Right atrium auricular region (tissue), 2 donors: Measurements from ENCODE around the gene HS1BP3. TPM values are rescaled to one million over a fixed set of nuclear protein-coding genes. Genes with fewer than 3 reads are reported as not detected.
A peak's percentile ranks its signal among the peaks of the same experiment; 100 is the strongest.

Experiments used
- DNase-seq: peaks from one replicate; pipeline ENCODE4 v3.0.0-alpha.2; 2019; ENCODE audit warnings: low spot score
- H3K27ac ChIP-seq, 2 donors: fragments of 200-600 bp; sonication (generic); 1 replicate in 1 of 2; 2 replicates in 1 of 2; pipeline ENCODE4 v1.5.1; 2016 to 2019
- H3K27me3 ChIP-seq, 2 donors: fragments of 200-600 bp; sonication (generic); one replicate each; pipeline versions ENCODE4 v1.5.1 to v1.6.0; 2017 to 2019
- H3K36me3 ChIP-seq: fragments of 200-600 bp; sonication (generic); one replicate; pipeline ENCODE4 v1.5.1; 2016
- H3K4me1 ChIP-seq, 2 donors: fragments of 200-600 bp; sonication (generic); one replicate each; pipeline versions ENCODE4 v1.5.1 to v1.6.0; 2017 to 2019
- H3K4me3 ChIP-seq, 2 donors: fragments of 200-600 bp; sonication (generic); 1 replicate in 1 of 2; 2 replicates in 1 of 2; pipeline ENCODE4 v1.5.1; 2017 to 2019; ENCODE audit warnings: mild to moderate bottlenecking in 1 of 2, moderate library complexity in 1 of 2
- H3K9me3 ChIP-seq, 2 donors: fragments of 200-600 bp; sonication (generic); one replicate each; pipeline ENCODE4 v1.5.1; 2019
- CTCF ChIP-seq, 2 donors: fragments of 200-600 bp; sonication (generic); IDR thresholded peaks; one replicate each; pipeline ENCODE4 v1.5.1; 2019; ENCODE audit warnings: antibody characterized with exemption in 2 of 2
- total RNA-seq, 2 donors: library from RNA; depleted of rRNA; stranded (reverse); fragments of >200 nt; gene quantifications; one replicate each; pipeline ENCODE4 v1.1.0, GENCODE V29; 2016

Gene HS1BP3
- total RNA-seq: 10 to 100 TPM; 19.5 to 26.0 TPM

- Histone ChIP-seq H3K9me3 (no peaks in the 10 kb centered on the region), H3K36me3 (no peaks in the 10 kb centered on the region), H3K27me3 (no peaks in the 10 kb centered on the region), H3K4me1 (peaks cover 0 to 40% of the 10 kb centered on the region in 2 donors), H3K4me3 (peak within 1 kb of the TSS; percentile 78 to 84), H3K27ac (peak within 1 kb of the TSS; percentile 90 to 93)
- peak; percentile 96 to 97 for TF ChIP-seq CTCF (IDR thresholded peaks at IDR 0.05)
- DNase-seq: peak; percentile 86
These were observed at the start of gene HS1BP3 for GRCh38 chr2:20650877-20651730. Gene HS1BP3 (minus strand): TSS chr2:20651098. CDS start chr2:20651063, 35 bp downstream.

GRCh38 chr2:20698916-20699613, 48.2 kb upstream of the HS1BP3 start:
- DNase-seq: no peak
- no peak for TF ChIP-seq CTCF (IDR thresholded peaks at IDR 0.05)
- no peaks in the 10 kb centered on the region for H3K9me3 ChIP-seq
- no peaks in the 10 kb centered on the region for H3K36me3 ChIP-seq
- peaks cover 0 to 5% of the 10 kb centered on the region in 2 donors for H3K4me1 ChIP-seq
- no peak overlapping the region for H3K27ac ChIP-seq
- H3K27me3 ChIP-seq: no peaks in the 10 kb centered on the region
- no peak overlapping the region for H3K4me3 ChIP-seq

GRCh38 chr2:20697322-20697934, 46.5 kb upstream of the HS1BP3 start:
- H3K27me3 ChIP-seq: no peaks in the 10 kb centered on the region
- no peaks in the 10 kb centered on the region for H3K9me3 ChIP-seq
- DNase-seq: no peak
- H3K27ac ChIP-seq: no peak overlapping the region
- TF ChIP-seq CTCF (IDR thresholded peaks at IDR 0.05): no peak
- H3K4me1 ChIP-seq: peaks cover 0 to 5% of the 10 kb centered on the region in 2 donors
- no peak overlapping the region for H3K4me3 ChIP-seq
- no peaks in the 10 kb centered on the region for H3K36me3 ChIP-seq

GRCh38 chr2:20696366-20696765, 45.5 kb upstream of the HS1BP3 start:
- no peak overlapping the region for H3K27ac ChIP-seq
- no peaks in the 10 kb centered on the region for H3K27me3 ChIP-seq
- no peak overlapping the region for H3K4me3 ChIP-seq
- TF ChIP-seq CTCF (IDR thresholded peaks at IDR 0.05): no peak
- no peak for DNase-seq
- H3K9me3 ChIP-seq: no peaks in the 10 kb centered on the region
- no peaks in the 10 kb centered on the region for H3K36me3 ChIP-seq
- peaks cover 0 to 5% of the 10 kb centered on the region in 2 donors for H3K4me1 ChIP-seq

- Histone ChIP-seq H3K9me3 (no peaks in the 10 kb centered on the region), H3K4me1 (no peaks in the 10 kb centered on the region), H3K27me3 (no peaks in the 10 kb centered on the region), H3K4me3 (no peak overlapping the region), H3K27ac (no peak overlapping the region), H3K36me3 (no peaks in the 10 kb centered on the region)
- no peak for DNase-seq
- TF ChIP-seq CTCF (IDR thresholded peaks at IDR 0.05): no peak
These were observed 42.4 kb upstream of the HS1BP3 start for GRCh38 chr2:20693317-20693716.
